ENCODE measurements around the gene ABHD17A.
"Not testable (repeated sequence)": the region's sequence is repeated elsewhere in the genome, so short reads cannot be mapped to it uniquely, and the experiment has no call there.

Gene ABHD17A

DNA sequence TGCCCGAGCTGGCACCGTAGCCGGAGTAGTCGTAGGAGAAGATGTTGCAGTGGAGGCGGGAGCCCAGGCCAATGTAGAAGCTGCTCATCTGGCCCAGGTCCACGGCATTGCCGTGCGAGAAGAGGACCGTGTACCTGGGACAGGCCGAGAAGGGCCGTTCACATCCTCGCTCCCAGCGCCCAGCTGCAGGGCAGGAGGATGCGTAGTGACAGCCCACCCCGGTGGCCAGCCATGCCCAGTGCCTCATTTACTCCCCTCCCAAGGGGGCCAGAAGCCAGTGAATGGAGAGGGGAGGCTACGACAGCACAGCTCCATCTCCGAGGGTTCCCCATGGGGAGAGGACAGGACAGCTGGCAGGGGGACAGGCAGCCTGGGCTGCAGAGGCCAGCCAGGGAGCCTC lies 5.3 kb downstream of the ABHD17A start:
- DNase-seq: not testable (repeated sequence)

DNA sequence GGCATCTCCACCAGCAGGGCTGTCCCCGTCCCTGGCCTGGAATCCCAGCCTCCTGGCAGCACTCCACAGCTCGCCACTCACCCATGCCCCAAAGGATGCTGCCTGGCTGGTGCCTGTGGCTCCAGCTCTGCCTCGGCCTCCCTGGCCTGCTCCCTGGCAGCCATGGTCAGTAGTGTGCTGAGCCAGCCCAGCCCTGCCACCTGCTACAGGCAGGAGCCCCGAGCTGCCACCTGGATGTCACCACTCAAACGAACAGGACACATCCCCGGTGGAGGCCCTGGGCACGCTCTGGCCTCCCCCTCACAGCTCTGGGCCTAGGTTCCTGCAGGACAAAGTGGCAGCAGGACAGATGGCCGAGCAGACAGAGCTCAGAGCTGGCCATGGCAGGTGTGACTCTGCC lies 6.7 kb downstream of the ABHD17A start:
- DNase-seq: not testable (repeated sequence)

DNA sequence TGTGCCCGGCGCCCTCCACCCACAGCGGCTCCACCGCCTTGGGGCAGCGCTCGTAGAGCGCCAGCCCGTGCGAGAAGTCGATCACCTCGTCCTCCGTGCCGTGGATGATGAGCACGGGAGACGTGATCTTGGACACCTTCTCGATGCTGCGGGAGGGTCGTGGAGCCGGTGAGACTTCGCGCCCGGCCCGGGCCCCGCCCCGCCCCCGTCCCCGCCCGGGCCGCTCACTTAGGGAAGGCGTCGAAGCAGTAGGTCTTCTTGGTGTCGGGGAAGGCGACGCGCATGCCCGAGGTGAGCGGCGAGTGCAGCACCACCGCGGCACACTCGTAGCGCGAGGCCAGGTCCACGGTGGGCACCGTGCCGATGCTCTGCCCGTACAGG lies 8.0 kb downstream of the ABHD17A start:
- DNase-seq: not testable (repeated sequence)

DNA sequence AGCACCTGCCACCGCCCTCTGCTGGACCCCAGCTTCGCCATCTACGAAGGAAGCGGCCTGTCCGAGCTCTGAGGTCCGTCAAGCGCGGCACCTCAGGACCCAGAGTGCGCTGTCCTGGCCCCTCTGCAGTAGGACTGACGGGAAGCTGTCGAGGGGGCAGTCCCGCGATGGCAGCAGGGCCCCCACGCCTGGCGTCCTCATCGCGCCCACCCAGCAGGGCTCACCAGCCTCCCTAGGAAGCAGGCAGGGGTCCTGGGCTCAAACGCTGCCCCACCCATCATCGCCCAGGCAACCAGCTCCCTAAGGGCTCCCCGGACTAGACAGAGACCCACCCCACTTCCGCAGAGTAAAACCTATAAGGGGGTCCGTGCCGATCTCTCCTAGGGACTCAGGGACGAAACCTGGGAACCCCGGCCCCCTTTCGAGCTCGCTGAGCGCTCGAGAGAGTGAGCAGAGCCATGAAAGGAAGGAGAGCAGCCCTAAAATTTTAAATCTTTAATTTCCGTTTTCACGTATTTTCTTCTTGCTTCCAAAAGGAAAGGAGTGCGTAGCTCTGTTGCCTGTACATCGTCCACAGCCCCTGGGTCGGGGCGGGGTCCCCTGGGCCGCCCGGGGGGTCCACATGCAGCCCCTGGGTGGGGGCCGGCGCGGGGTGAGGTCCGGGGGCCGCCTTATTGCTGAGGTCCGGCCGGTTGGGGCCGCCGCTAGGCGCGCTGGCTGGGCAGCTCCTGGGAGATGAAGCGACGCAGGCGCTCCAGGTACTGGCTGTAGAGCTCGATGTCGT lies 8.6 kb downstream of the ABHD17A start:
- not testable (repeated sequence) for DNase-seq

DNA sequence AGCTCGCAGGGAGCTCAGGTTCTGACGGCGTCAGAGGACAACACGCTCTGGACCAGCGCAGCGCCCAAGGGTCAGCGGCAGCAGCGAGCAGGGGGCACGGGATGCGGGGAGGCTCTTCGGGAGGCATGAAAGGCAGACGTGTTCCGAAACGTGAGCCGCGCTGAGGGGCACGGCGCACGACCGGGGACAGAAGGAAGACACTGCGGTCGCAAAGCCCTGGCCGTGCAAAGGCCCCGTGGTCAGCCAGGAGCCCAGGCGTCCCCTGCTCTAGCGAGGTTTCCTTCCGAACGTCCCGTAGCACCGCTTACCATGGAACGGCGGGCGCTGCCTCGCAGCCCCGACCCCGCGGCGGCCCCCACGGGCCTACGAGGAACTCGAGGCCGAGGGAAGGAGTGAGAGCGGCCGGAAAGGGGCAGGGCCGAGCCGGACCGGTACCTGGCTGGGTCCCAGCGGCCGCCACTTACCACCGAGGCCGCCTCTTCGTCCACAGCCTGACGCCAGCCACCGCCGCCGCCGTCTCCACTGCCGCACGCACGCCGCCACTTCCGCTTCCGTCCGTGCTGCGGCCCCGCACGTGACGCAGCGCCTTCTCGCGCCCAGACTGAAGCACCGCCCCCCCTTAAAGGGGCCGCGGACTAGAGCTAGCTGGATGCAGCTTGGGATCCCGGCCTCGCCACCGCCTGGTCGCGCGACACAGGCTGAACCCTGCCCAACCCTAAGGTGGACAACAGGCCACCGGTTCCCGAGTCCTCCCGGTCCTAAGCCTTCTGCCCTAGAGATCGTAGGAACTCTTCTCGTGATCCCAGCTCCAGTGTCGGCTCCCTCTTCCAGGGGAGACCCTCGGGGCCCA lies 9.4 kb downstream of the ABHD17A start:
- peak; percentile 80 for DNase-seq

DNA sequence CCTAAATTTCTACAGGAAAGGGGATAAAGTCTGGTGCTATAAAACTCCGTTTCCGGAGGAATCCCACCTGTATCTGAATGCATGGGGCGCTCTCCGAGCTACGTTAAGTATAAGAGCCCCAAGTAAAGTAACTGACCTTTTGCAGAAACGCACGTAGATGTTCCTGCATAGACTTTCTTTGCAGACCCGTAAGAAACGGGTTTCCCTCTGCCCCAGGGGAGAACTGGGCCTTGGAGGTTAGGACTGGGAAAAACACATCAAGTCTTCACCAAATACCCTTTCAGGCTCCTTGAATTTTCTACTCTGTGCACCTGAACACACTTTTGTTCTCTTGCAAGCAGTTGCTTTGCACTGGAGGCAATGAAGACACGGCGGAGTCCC lies 10.0 kb downstream of the ABHD17A start:
- DNase-seq: not testable (repeated sequence)

DNA sequence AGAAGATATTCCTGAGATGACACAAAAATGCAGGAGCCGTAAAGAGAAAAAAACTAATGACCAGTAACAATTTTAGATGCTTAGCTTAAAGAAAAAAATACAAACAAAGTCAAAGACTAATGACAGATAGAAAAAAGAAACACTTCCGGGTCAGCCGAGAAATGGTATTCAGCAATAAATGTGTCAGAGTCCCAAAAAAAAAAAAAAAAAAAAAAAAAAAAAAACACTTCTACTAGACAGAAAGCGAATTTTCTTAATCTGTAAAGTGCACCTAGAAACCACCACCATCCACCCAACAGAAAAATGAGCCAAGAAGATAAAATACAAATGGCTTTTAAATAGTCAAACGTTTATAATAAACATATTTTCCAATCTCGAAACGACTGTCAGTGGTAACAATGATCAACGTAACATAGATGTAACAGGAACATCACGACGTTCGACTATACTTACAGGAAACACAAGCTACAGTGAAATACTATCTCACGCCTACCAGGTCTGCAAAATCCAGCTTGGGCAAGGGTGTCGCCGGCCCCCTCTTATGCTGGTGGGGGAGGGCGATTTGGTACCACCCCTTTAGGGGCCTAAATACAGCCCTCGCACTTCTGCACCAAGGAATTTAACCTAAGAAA lies 10.6 kb downstream of the ABHD17A start:
- peak; percentile 54 for DNase-seq

DNA sequence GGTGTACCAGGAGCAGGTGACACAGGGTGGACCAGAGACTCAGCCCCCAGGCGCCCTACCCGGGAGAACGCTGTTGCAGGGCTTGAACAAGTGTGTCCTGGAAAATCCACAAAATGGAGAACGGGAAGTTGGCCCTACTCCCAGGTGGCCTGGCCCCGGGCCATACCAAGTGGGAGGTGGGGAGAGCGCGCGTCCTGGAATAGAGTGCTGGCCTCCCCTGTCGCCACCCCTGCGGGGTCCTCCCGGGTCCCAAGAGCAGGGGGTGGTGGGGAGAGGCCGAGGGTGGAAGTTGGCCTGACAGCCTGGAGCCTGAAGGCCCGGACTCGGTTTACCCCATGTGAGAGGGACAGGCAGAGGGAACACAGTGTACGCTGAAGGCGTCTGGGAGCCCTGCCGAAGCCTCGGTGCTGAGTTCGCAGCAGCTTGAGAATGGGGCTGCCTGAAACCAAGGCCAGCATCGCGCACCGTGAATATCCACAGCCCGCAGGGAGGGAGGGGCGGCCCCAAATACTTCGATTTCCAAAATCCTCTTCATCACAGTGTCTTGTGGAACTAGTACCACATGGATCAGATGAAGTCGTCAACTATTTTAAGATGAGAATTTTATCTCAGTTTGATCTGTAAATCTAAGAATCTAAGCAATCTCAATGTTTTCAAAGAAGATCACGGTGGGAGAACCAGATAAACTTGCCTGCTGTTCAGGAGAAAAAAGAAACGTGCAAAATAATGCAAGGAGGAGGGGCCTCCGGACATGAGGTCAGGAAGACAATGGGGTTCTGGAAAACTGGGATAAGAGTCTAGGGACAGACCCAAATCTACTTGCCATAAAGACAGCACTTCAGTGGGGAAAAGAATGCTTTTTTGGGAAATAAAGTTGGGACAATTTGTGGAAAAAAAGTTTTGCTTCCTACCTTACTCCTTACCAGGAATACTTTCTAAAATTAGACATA lies 11.5 kb downstream of the ABHD17A start:
- DNase-seq: no peak

DNA sequence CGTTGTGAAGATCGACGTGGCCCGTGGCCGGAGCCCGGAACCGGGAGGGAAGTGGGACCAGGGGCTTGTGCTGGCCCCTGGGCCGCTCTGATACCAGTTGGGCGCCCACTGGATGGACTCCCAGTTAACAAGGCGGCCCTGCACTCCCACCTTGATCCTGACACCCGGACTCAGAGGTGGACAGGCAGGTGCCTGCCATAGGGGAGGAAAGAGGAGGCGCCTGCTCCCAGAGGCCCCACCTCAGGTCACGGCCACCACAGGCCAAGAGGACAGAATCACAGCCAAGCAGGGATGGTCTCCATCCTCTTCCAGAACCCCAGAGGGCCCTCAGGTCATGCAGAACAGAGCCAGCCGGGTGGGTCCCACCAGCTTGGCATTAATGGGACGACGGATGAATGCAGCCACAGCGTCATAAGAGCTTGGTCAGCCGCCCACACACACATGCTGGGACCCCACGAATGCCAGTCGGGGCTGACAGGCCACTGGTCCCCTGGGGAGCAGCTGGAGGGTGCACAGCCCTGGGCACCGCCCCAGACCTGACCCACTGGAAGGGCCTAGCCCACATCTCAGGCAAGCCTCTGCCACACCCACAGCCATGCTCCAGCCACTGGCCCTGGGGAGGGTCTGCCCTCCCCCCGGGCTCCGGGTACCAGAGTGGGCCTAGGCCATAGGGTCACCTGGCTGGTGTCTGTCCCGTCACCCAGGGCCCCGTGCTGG lies 12.3 kb downstream of the ABHD17A start:
- DNase-seq: no peak

DNA sequence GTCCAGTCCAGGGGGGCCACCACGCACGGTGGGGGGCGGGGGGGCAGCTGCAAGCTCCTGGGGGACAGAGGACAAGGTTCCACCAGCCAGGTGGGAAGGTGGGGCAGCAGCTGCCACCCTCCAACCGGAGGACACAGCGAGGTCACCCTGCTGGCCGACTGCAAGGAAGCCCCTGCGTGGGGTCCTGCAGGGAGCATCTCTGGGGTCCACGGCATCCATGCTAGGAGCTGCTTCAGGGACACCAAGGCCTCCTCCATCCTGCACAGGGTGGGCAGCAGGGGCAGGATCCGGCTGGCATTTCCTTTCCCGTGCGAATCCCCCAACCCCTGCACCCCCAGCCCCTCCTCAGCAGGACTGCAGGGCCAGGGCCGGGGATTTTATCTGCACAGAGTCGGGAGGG lies 13.7 kb downstream of the ABHD17A start:
- DNase-seq: no peak

DNA sequence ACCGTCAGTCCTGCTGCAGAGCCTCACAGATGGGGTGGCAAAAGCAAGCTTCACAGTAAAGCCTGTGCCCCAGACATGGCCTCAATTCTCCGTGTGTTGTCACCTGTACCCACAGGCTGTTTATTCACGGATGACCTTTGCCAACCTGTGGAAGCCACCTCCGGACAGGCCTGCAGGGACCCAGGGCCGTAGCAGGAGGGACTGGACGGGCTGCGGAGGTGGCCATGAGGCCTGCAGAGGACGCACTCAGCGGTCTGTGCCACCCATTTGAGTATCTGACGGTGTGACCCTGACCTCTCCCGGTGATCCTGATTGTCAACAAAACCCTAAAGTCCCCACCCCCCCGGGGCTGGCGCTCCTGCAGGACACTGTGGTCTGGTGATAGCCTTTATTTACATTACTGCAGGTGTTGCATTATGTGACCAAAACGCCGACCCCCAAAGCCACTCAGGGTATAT lies 14.1 kb downstream of the ABHD17A start:
- no peak for DNase-seq

DNA sequence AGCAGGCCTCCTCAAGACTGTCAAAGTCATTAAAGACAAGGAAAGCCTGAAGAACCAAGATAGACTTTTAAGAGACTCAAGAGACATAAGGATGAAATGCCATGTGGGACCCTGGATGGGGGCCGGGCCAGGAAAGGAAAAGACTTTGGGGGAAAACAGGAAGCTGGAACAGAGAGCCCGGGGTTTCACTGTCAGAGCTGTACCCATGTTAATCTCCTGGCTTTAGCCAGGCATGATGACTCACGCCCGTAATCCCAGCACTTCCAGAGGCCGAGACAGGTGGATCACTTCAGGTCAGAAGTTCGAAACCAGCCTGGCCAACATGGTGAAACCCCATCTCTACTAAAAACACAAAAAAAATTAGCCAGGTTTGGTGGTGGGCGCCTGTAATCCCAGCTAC lies 16.3 kb downstream of the ABHD17A start:
- DNase-seq: no peak

DNA sequence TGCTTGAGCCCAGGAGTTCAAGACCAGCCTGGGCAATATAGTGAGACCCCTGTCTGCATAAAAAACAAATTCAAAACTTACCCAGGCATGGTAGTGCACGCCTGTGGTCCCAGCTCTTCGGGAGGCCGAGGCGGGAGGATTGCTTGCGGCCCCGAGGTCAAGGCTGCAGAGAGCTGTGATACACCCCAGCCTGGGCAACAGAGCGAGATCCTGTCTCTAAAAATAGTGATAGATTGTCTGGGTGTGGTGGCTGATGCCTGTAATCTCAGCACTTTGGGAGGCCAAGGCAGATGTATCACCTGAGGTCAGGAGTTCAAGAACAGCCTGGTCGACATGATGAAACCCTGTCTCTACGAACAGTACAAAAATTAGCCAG lies 18.0 kb downstream of the ABHD17A start:
- DNase-seq: no peak

DNA sequence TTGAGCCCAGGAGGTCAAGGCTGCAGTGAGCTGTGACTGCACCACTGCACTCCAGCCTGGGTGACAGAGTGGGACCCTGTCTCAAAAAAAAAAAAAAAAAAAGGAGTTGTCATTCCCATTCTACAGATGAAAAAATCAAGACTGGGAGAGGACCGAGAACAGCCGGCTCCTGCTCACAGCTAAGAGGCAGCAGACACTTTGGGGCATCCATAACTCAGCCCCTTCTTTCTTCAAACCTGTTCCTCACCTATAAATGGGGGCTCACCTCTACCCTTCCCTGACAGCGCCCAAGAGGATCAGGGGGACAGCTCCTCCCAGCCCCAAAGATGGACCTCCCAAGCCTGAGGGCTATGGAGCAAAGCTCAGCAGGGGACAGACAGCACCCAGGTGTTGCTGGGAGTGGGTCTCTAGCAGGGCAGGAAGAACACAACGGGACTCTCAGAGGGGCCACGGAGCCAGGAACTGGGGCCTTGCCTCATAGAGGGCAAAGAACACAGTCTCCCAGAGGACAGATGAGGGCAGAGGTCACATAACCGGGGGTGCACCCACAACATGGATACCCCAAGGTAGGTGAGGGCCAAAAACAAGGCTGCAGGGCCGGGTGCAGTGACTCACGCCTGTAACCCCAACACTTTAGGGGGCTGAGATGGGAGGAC lies 18.5 kb downstream of the ABHD17A start:
- no peak for DNase-seq

DNA sequence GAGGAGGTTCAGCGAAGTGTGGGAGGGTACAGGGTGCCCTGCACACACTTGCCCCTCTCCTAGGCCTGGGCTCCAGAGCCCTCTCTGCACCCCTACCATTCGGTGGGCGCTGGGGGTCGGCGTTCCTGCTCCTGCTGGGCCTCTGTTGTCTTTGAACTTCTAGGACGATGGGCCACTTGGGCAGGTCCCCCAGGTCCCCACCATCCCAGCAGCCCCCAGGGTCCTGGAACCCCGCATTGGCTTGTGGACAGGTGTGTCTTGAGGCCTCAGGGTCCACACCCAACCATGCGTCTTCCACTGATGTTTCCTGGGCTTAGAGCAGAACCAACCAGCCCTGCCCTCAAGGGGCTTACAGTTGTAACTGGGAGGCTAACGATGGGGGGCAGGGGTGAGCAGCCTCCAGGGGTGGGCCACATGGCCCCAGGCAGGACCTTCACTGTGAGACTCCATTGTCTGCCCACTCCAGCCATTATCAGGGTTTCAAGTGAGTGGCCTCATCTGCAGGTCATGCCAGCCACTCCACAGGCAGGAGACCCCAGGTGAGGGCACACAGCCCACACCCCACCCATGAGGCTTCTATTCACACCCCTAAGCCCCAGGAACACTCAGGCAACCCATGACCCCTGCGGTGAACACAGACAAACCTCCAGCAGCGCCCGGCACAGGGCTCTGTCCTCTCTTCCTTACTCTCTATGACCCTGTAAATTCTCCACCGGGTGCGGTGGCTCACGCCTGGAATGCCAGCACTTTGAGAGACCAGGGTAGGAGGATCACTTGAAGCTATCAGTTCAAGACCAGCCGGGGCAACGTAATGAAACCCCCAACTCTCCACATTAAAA lies 19.9 kb downstream of the ABHD17A start:
- no peak for DNase-seq

DNA sequence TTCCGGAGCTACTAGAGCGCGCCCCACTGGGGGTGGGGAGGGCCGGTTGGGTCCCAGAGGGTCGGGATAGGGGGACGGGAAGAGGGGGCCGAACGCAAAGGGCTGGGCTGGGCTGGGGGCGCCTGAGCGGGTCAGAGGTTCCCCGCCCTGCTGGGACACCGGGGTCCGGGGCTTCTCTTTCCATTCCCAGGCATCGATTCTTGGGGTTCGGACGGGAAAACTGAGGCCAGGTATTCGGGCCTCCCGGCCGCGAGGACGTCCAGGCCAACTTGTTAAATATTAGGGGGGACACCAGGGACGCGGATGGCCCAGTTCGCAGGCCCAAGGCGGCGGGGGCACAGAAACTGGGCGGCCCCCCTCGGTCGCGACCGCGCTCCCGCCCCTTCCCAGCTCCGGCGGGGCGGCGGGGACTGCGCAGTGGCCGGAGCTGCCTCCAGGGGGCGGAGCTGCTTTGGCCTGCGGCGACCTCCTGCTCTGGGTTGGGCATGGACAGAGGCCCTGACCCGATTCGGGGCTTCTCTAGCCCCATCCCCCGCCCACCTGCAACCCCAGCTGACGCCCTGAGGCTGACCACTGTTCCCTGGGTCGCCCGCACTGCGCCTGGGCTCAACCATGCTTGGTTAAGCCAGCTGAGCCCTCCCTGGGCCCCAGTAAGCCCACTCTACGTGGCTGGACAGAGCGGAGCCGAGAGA lies 20.7 kb downstream of the ABHD17A start:
- DNase-seq: peak; percentile 50

DNA sequence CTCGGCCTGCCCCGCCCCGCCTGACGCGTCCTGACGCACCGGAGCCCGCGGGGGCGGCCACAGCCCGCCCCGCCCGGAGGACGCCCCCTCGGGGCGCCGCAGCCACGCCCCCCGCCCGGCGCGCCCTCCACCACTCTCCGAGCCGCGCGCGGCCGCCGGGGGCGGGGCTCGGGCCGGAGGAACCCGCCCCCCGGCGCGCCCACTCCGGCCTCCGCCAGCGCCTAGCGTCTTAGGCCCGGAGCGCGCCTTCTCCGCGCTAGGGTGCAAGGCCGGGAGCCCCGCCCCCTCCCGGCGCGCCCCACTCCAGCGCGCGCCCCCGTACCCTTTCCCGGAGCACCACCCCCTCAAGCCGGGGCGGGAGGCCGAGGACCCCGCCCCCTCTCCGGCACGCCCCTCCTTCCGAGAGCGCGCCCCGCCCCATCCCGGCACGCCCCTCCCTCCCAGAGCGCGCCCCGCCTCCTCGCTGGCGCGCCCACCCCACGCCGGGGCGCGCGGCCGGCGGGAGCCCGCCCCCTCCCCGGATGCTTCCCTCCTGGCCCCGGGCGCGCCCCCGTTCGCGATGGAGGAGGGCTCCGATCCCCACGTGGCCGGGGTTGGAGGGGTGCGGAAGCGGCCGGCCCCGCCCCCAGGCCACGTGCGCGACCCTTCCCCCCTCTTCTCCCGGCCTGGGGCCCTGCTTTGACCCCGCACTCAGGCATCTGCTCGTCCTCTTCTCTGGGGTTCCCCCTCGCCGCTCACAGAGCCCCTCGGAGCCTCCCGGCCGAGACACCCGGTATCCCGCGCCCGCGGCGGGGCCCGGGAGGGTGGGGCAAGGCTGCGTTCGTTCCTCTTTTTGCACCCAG lies 21.4 kb downstream of the ABHD17A start:
- DNase-seq: peak; percentile 89

DNA sequence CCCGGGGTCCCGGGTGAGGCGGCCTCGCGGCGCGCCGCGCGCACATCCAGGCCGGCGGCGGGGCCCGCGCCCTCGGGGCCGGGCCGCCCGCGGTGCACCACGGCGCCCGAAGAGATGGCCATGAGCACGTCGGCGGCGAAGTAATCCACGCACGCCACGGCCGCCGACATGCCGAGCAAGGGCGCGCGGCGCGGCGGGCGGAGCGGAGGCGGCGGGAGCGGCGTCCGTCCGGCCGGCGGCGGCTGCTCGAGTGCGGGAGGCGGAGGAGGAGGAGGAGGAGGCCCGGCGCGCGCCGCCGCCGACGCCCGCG lies 22.0 kb downstream of the ABHD17A start, which contains the start of gene KLF16:
Gene KLF16, minus strand, starts transcription at position 252 of the 310 bp plus-strand sequence. Its CDS starts 82 bp downstream, at position 170.
- no peak for DNase-seq
